ENCODE data around the gene AHDC1.
"Not testable (repeated sequence)": the region's sequence is repeated elsewhere in the genome, so short reads cannot be mapped to it uniquely, and the experiment has no call there.

The AHDC1 gene

GRCh38 chr1:27547220-27548116 lies 56.5 kb downstream of the AHDC1 start:
- no peaks in the 10 kb centered on the region for H3K9me3 ChIP-seq (replicated peaks; ENCODE audit: low read length)
- no peak overlapping the region for H3K4me3 ChIP-seq (ENCODE audit: low read length)
- no peaks in the 10 kb centered on the region for H3K27me3 ChIP-seq (ENCODE audit: control insufficient read depth, insufficient read depth, low read length)
- H3K36me3 ChIP-seq (ENCODE audit: insufficient read depth, low read length): peaks cover 61% of the 10 kb centered on the region
- peak overlapping the region; percentile 62 for H3K9ac ChIP-seq (ENCODE audit: low read depth, low read length)
- H3K4me2 ChIP-seq (ENCODE audit: low read length): no peak overlapping the region
- H3K4me1 ChIP-seq (ENCODE audit: control insufficient read depth, insufficient read depth, low read length): peaks cover 43% of the 10 kb centered on the region

GRCh38 chr1:27545876-27546275 lies 58.1 kb downstream of the AHDC1 start:
- peak overlapping the region; percentile 62 for H3K9ac ChIP-seq (ENCODE audit: low read depth, low read length)
- H3K4me1 ChIP-seq (ENCODE audit: control insufficient read depth, insufficient read depth, low read length): peaks cover 54% of the 10 kb centered on the region
- H3K4me3 ChIP-seq (ENCODE audit: low read length): peak overlapping the region; percentile 13
- H3K27me3 ChIP-seq (ENCODE audit: control insufficient read depth, insufficient read depth, low read length): no peaks in the 10 kb centered on the region
- H3K4me2 ChIP-seq (ENCODE audit: low read length): no peak overlapping the region
- peaks cover 52% of the 10 kb centered on the region for H3K36me3 ChIP-seq (ENCODE audit: insufficient read depth, low read length)
- no peaks in the 10 kb centered on the region for H3K9me3 ChIP-seq (replicated peaks; ENCODE audit: low read length)

GRCh38 chr1:27545271-27545670 lies 58.7 kb downstream of the AHDC1 start:
- H3K4me3 ChIP-seq (ENCODE audit: low read length): no peak overlapping the region
- peak overlapping the region; percentile 2 for H3K4me2 ChIP-seq (ENCODE audit: low read length)
- no peaks in the 10 kb centered on the region for H3K9me3 ChIP-seq (replicated peaks; ENCODE audit: low read length)
- H3K27me3 ChIP-seq (ENCODE audit: control insufficient read depth, insufficient read depth, low read length): no peaks in the 10 kb centered on the region
- peaks cover 60% of the 10 kb centered on the region for H3K4me1 ChIP-seq (ENCODE audit: control insufficient read depth, insufficient read depth, low read length)
- peak overlapping the region; percentile 62 for H3K9ac ChIP-seq (ENCODE audit: low read depth, low read length)
- H3K36me3 ChIP-seq (ENCODE audit: insufficient read depth, low read length): peaks cover 47% of the 10 kb centered on the region

- peaks cover 43% of the 10 kb centered on the region for H3K36me3 ChIP-seq (ENCODE audit: insufficient read depth, low read length)
- no peak overlapping the region for H3K4me3 ChIP-seq (ENCODE audit: low read length)
- H3K4me2 ChIP-seq (ENCODE audit: low read length): peak overlapping the region; percentile 2
- H3K9me3 ChIP-seq (replicated peaks; ENCODE audit: low read length): no peaks in the 10 kb centered on the region
- H3K9ac ChIP-seq (ENCODE audit: low read depth, low read length): peak overlapping the region; percentile 62
- H3K4me1 ChIP-seq (ENCODE audit: control insufficient read depth, insufficient read depth, low read length): peaks cover 65% of the 10 kb centered on the region
- H3K27me3 ChIP-seq (ENCODE audit: control insufficient read depth, insufficient read depth, low read length): no peaks in the 10 kb centered on the region
Measured at GRCh38 chr1:27544834-27545233, 59.1 kb downstream of the AHDC1 start.

- Histone ChIP-seq H3K4me1 (ENCODE audit: control insufficient read depth, insufficient read depth, low read length) (peaks cover 80% of the 10 kb centered on the region), H3K4me2 (ENCODE audit: low read length) (no peak overlapping the region), H3K9me3 (replicated peaks; ENCODE audit: low read length) (no peaks in the 10 kb centered on the region), H3K27me3 (ENCODE audit: control insufficient read depth, insufficient read depth, low read length) (no peaks in the 10 kb centered on the region), H3K36me3 (ENCODE audit: insufficient read depth, low read length) (peaks cover 28% of the 10 kb centered on the region), H3K4me3 (ENCODE audit: low read length) (no peak overlapping the region), H3K9ac (ENCODE audit: low read depth, low read length) (peak overlapping the region; percentile 61)
Measured at GRCh38 chr1:27543284-27543683, 60.7 kb downstream of the AHDC1 start.

- no peaks in the 10 kb centered on the region for H3K27me3 ChIP-seq (ENCODE audit: control insufficient read depth, insufficient read depth, low read length)
- H3K9me3 ChIP-seq (replicated peaks; ENCODE audit: low read length): no peaks in the 10 kb centered on the region
- peak overlapping the region; percentile 61 for H3K9ac ChIP-seq (ENCODE audit: low read depth, low read length)
- no peak overlapping the region for H3K4me3 ChIP-seq (ENCODE audit: low read length)
- no peak overlapping the region for H3K4me2 ChIP-seq (ENCODE audit: low read length)
- H3K4me1 ChIP-seq (ENCODE audit: control insufficient read depth, insufficient read depth, low read length): peaks cover 86% of the 10 kb centered on the region
- peaks cover 22% of the 10 kb centered on the region for H3K36me3 ChIP-seq (ENCODE audit: insufficient read depth, low read length)
Measured at GRCh38 chr1:27542463-27543273, 61.3 kb downstream of the AHDC1 start.

- H3K27me3 ChIP-seq (ENCODE audit: control insufficient read depth, insufficient read depth, low read length): no peaks in the 10 kb centered on the region
- H3K4me2 ChIP-seq (ENCODE audit: low read length): peak overlapping the region; percentile 60
- no peaks in the 10 kb centered on the region for H3K9me3 ChIP-seq (replicated peaks; ENCODE audit: low read length)
- H3K4me3 ChIP-seq (ENCODE audit: low read length): peak overlapping the region; percentile 16
- peaks cover 15% of the 10 kb centered on the region for H3K36me3 ChIP-seq (ENCODE audit: insufficient read depth, low read length)
- H3K4me1 ChIP-seq (ENCODE audit: control insufficient read depth, insufficient read depth, low read length): peaks cover 89% of the 10 kb centered on the region
- peak overlapping the region; percentile 76 for H3K9ac ChIP-seq (ENCODE audit: low read depth, low read length)
Measured at GRCh38 chr1:27539901-27540861, 63.8 kb downstream of the AHDC1 start.

GRCh38 chr1:27538793-27539192 lies 65.2 kb downstream of the AHDC1 start:
- H3K9me3 ChIP-seq (replicated peaks; ENCODE audit: low read length): no peaks in the 10 kb centered on the region
- H3K9ac ChIP-seq (ENCODE audit: low read depth, low read length): peak overlapping the region; percentile 39
- H3K36me3 ChIP-seq (ENCODE audit: insufficient read depth, low read length): peaks cover 15% of the 10 kb centered on the region
- H3K27me3 ChIP-seq (ENCODE audit: control insufficient read depth, insufficient read depth, low read length): no peaks in the 10 kb centered on the region
- H3K4me2 ChIP-seq (ENCODE audit: low read length): peak overlapping the region; percentile 62
- peak overlapping the region; percentile 37 for H3K4me3 ChIP-seq (ENCODE audit: low read length)
- H3K4me1 ChIP-seq (ENCODE audit: control insufficient read depth, insufficient read depth, low read length): peaks cover 78% of the 10 kb centered on the region

GRCh38 chr1:27538305-27538676 lies 65.7 kb downstream of the AHDC1 start:
- H3K9ac ChIP-seq (ENCODE audit: low read depth, low read length): peak overlapping the region; percentile 39
- peaks cover 75% of the 10 kb centered on the region for H3K4me1 ChIP-seq (ENCODE audit: control insufficient read depth, insufficient read depth, low read length)
- H3K36me3 ChIP-seq (ENCODE audit: insufficient read depth, low read length): peaks cover 20% of the 10 kb centered on the region
- H3K4me2 ChIP-seq (ENCODE audit: low read length): peak overlapping the region; percentile 62
- not testable (repeated sequence) for H3K27me3 ChIP-seq (ENCODE audit: control insufficient read depth, insufficient read depth, low read length); H3K9me3 ChIP-seq (replicated peaks; ENCODE audit: low read length)
- H3K4me3 ChIP-seq (ENCODE audit: low read length): peak overlapping the region; percentile 37

- H3K4me3 ChIP-seq (ENCODE audit: low read length): peak overlapping the region; percentile 27
- peak overlapping the region; percentile 61 for H3K9ac ChIP-seq (ENCODE audit: low read depth, low read length)
- H3K4me1 ChIP-seq (ENCODE audit: control insufficient read depth, insufficient read depth, low read length): peaks cover 59% of the 10 kb centered on the region
- no peaks in the 10 kb centered on the region for H3K9me3 ChIP-seq (replicated peaks; ENCODE audit: low read length)
- no peaks in the 10 kb centered on the region for H3K27me3 ChIP-seq (ENCODE audit: control insufficient read depth, insufficient read depth, low read length)
- peaks cover 35% of the 10 kb centered on the region for H3K36me3 ChIP-seq (ENCODE audit: insufficient read depth, low read length)
- peak overlapping the region; percentile 62 for H3K4me2 ChIP-seq (ENCODE audit: low read length)
Measured at GRCh38 chr1:27536767-27537166, 67.2 kb downstream of the AHDC1 start.
